Lower leg skin (tissue), 3 donors: ENCODE results near the gene LYRM4.

Experiments
- POLR2A ChIP-seq, 2 donors: fragments of 450-650 bp; IDR thresholded peaks; one replicate each; pipeline ENCODE4 v1.6.1; 2016 to 2017; ENCODE audit warnings: antibody characterized with exemption in 2 of 2, mild to moderate bottlenecking in 1 of 2, moderate library complexity in 1 of 2
- TF ChIP-seq, protein P1 (sequence below), 3 donors: fragments of 450-650 bp; IDR thresholded peaks; one replicate each; pipeline ENCODE4 v1.5.1; 2016; ENCODE audit warnings: antibody characterized with exemption in 3 of 3, mild to moderate bottlenecking in 3 of 3, moderate library complexity in 2 of 3

GRCh38 chr6:5197084-5197483, 63.7 kb downstream of the LYRM4 start:
- TF ChIP-seq, protein P1, sequence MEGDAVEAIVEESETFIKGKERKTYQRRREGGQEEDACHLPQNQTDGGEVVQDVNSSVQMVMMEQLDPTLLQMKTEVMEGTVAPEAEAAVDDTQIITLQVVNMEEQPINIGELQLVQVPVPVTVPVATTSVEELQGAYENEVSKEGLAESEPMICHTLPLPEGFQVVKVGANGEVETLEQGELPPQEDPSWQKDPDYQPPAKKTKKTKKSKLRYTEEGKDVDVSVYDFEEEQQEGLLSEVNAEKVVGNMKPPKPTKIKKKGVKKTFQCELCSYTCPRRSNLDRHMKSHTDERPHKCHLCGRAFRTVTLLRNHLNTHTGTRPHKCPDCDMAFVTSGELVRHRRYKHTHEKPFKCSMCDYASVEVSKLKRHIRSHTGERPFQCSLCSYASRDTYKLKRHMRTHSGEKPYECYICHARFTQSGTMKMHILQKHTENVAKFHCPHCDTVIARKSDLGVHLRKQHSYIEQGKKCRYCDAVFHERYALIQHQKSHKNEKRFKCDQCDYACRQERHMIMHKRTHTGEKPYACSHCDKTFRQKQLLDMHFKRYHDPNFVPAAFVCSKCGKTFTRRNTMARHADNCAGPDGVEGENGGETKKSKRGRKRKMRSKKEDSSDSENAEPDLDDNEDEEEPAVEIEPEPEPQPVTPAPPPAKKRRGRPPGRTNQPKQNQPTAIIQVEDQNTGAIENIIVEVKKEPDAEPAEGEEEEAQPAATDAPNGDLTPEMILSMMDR (IDR thresholded peaks at IDR 0.05) = no peak
- no peak for TF ChIP-seq POLR2A (IDR thresholded peaks at IDR 0.05)
